Chondrocyte (in vitro differentiated cells): ENCODE results near the gene COL7A1. TPM values are rescaled to one million over a fixed set of nuclear protein-coding genes. Genes with fewer than 3 reads are reported as not detected.

Source experiments
- DNase-seq: peaks from one replicate; pipeline ENCODE4 v3.0.0; 2021; ENCODE audit warnings: mixed read lengths, low spot score
- H3K27ac Mint-ChIP-seq: one replicate; pipeline ENCODE4 v1.8.0; 2021; ENCODE audit warnings: mild to moderate bottlenecking, moderate library complexity, mixed read lengths; ENCODE audit not compliant: unreplicated experiment
- H3K27me3 Mint-ChIP-seq: 2 replicates; pipeline ENCODE4 v1.8.0; 2021; ENCODE audit warnings: low read depth, mixed read lengths
- H3K36me3 Mint-ChIP-seq: 2 replicates; pipeline ENCODE4 v1.8.0; 2021; ENCODE audit warnings: low read depth, mixed read lengths
- H3K4me1 Mint-ChIP-seq: 2 replicates; pipeline ENCODE4 v1.8.0; 2021; ENCODE audit warnings: low read depth, mild to moderate bottlenecking, mixed read lengths
- H3K4me3 Mint-ChIP-seq: one replicate; pipeline ENCODE4 v1.8.0; 2021; ENCODE audit warnings: mild to moderate bottlenecking, moderate library complexity, mixed read lengths; ENCODE audit not compliant: unreplicated experiment
- H3K9me3 Mint-ChIP-seq: 2 replicates; pipeline ENCODE4 v1.8.0; 2021; ENCODE audit warnings: low read depth, mixed read lengths
- total RNA-seq: library from RNA; stranded (reverse); gene quantifications from 3 replicates; pipeline ENCODE4 v1.2.1, GENCODE V29; 2021
- TF ChIP-seq, protein P1 (sequence below): fragments of 200-600 bp; sonication (generic); IDR thresholded peaks from 2 replicates; pipeline ENCODE4 v1.5.0; 2021; ENCODE audit warnings: antibody characterized with exemption, mild to moderate bottlenecking, moderate library complexity

COL7A1 gene
- total RNA-seq, 1 donor from 2014 or later: 36.6 TPM

DNA sequence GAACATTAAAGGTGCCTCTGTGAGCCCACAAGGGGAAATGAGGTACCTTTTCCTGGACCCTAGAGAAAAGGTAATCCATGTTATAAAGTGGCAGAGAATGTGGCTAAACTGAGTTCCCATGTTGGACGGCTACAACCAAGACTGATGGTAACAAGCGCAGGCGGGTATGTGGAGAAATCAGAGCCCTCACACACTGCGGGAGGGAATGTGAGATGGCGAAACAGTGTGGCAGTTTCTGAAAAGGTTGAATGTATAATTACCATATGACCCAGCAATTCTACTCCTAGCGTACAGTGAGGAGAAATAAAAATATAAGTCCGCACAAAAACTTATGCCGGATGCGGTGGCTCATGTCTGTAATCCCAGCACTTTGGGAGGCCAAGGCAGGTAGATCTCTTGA is 67.1 kb downstream of the COL7A1 start:
- TF ChIP-seq, protein P1, sequence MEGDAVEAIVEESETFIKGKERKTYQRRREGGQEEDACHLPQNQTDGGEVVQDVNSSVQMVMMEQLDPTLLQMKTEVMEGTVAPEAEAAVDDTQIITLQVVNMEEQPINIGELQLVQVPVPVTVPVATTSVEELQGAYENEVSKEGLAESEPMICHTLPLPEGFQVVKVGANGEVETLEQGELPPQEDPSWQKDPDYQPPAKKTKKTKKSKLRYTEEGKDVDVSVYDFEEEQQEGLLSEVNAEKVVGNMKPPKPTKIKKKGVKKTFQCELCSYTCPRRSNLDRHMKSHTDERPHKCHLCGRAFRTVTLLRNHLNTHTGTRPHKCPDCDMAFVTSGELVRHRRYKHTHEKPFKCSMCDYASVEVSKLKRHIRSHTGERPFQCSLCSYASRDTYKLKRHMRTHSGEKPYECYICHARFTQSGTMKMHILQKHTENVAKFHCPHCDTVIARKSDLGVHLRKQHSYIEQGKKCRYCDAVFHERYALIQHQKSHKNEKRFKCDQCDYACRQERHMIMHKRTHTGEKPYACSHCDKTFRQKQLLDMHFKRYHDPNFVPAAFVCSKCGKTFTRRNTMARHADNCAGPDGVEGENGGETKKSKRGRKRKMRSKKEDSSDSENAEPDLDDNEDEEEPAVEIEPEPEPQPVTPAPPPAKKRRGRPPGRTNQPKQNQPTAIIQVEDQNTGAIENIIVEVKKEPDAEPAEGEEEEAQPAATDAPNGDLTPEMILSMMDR: no peak
- no peaks in the 10 kb centered on the region for H3K27me3 Mint-ChIP-seq
- H3K4me3 Mint-ChIP-seq: no peak overlapping the region
- DNase-seq: no peak
- H3K4me1 Mint-ChIP-seq: no peaks in the 10 kb centered on the region
- H3K36me3 Mint-ChIP-seq: peaks cover 27% of the 10 kb centered on the region
- no peak overlapping the region for H3K27ac Mint-ChIP-seq
- no peaks in the 10 kb centered on the region for H3K9me3 Mint-ChIP-seq

GRCh38 chr3:48524970-48525369 is 70.2 kb downstream of the COL7A1 start:
- Mint-ChIP-seq H3K4me3 (no peak overlapping the region), H3K4me1 (no peaks in the 10 kb centered on the region), H3K9me3 (no peaks in the 10 kb centered on the region)

DNA sequence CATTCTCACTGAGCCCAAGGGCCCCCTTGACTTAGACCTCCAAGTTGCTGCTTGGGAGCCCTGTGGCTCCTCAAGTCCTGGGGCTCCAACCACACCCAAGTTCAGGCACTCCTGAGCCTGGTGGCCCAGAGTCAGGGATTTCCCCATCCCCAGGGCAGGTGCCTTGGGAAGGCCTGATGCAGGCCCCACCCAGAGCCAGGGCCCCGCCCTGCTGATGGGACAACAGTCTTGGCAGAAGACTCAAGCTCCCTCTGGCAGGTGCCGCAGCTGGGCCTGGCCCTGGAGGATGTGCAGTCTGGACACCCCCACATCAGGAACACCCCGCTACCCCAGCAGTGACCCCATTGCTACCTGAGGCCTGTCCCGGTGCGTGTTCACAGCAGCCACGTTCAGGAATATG is 73.5 kb downstream of the COL7A1 start:
- H3K27ac Mint-ChIP-seq: no peak overlapping the region
- no peak overlapping the region for H3K4me3 Mint-ChIP-seq
- H3K27me3 Mint-ChIP-seq: no peaks in the 10 kb centered on the region
- H3K36me3 Mint-ChIP-seq: peaks cover 16% of the 10 kb centered on the region
- TF ChIP-seq, protein P1: no peak
- no peaks in the 10 kb centered on the region for H3K9me3 Mint-ChIP-seq
- DNase-seq: no peak
- H3K4me1 Mint-ChIP-seq: no peaks in the 10 kb centered on the region

More at GRCh38 chr3:48524970-48525369, 70.2 kb downstream of the COL7A1 start:
- no peak for DNase-seq
- Mint-ChIP-seq H3K36me3 (peaks cover 25% of the 10 kb centered on the region), H3K27ac (no peak overlapping the region), H3K27me3 (no peaks in the 10 kb centered on the region)
- TF ChIP-seq, protein P1: no peak

GRCh38 chr3:48519277-48519643 is 75.9 kb downstream of the COL7A1 start:
- Mint-ChIP-seq H3K4me3 (no peak overlapping the region), H3K9me3 (no peaks in the 10 kb centered on the region), H3K27ac (no peak overlapping the region), H3K27me3 (no peaks in the 10 kb centered on the region), H3K36me3 (peaks cover 8% of the 10 kb centered on the region), H3K4me1 (no peaks in the 10 kb centered on the region)
- TF ChIP-seq, protein P1: no peak
- no peak for DNase-seq

GRCh38 chr3:48518638-48519276 is 76.4 kb downstream of the COL7A1 start:
- peak; percentile 38 for DNase-seq
- no peak overlapping the region for H3K27ac Mint-ChIP-seq
- TF ChIP-seq, protein P1: no peak
- no peak overlapping the region for H3K4me3 Mint-ChIP-seq
- H3K9me3 Mint-ChIP-seq: no peaks in the 10 kb centered on the region
- H3K27me3 Mint-ChIP-seq: no peaks in the 10 kb centered on the region
- H3K36me3 Mint-ChIP-seq: peaks cover 6% of the 10 kb centered on the region
- no peaks in the 10 kb centered on the region for H3K4me1 Mint-ChIP-seq
